ENCODE data around the gene ASAP3.

- TF ChIP-seq POLR2A (IDR thresholded peaks at IDR 0.05), result no peak
- TF ChIP-seq, protein P1, sequence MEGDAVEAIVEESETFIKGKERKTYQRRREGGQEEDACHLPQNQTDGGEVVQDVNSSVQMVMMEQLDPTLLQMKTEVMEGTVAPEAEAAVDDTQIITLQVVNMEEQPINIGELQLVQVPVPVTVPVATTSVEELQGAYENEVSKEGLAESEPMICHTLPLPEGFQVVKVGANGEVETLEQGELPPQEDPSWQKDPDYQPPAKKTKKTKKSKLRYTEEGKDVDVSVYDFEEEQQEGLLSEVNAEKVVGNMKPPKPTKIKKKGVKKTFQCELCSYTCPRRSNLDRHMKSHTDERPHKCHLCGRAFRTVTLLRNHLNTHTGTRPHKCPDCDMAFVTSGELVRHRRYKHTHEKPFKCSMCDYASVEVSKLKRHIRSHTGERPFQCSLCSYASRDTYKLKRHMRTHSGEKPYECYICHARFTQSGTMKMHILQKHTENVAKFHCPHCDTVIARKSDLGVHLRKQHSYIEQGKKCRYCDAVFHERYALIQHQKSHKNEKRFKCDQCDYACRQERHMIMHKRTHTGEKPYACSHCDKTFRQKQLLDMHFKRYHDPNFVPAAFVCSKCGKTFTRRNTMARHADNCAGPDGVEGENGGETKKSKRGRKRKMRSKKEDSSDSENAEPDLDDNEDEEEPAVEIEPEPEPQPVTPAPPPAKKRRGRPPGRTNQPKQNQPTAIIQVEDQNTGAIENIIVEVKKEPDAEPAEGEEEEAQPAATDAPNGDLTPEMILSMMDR (IDR thresholded peaks at IDR 0.05), result no peak
Measured at GRCh38 chr1:23433122-23433521, 50.9 kb downstream of the ASAP3 start.

Data from thyroid gland (tissue), 4 donors.